Mucosa of descending colon (tissue), 3 donors: Measurements from ENCODE around the gene MVB12B. TPM values are rescaled to one million over a fixed set of nuclear protein-coding genes. Genes with fewer than 3 reads are reported as not detected.

ENCODE experiments used
- ATAC-seq: fragments of 200-7000 bp; cut with Tn5 transposase; one replicate; pipeline ENCODE4 v1.9.1; 2020; ENCODE audit warnings: mild to moderate bottlenecking, moderate library complexity
- DNase-seq, 3 donors: peaks; one replicate each; pipeline ENCODE4 v3.0.0-alpha.2; 2020
- H3K36me3 ChIP-seq: fragments of 200-600 bp; one replicate; pipeline ENCODE4 v1.8.0; 2021; ENCODE audit warnings: low read depth, mild to moderate bottlenecking
- H3K4me1 ChIP-seq: fragments of 200-600 bp; one replicate; pipeline ENCODE4 v1.8.0; 2021; ENCODE audit warnings: low read depth, mild to moderate bottlenecking
- H3K4me3 ChIP-seq: fragments of 200-600 bp; one replicate; pipeline ENCODE4 v1.8.0; 2021; ENCODE audit warnings: mild to moderate bottlenecking
- H3K9me3 ChIP-seq: fragments of 200-600 bp; one replicate; pipeline ENCODE4 v1.8.0; 2021; ENCODE audit warnings: mild to moderate bottlenecking
- intact Hi-C, 2 donors: fragments of 100-400 bp; cut with DNase I in 1 of 2; cut with micrococcal nuclease in 1 of 2; formaldehyde crosslinking; loops; one replicate each; pipeline versions ENCODE4 v1.11.0 to v1.11.1; 2022; cut with DNase I, micrococcal nuclease
- total RNA-seq, 3 donors: library from RNA; stranded (reverse); fragmentation: NEBNext Ultra II Directional in 2 of 3; extraction: Animal tissue kit (Norgen Biotek cat#: 25700) in 2 of 3; gene quantifications; one replicate each; pipeline versions ENCODE4 v1.2.1 to v1.2.4, GENCODE V29; 2021 to 2023
- TF ChIP-seq, protein P1 (sequence below): fragments of 200-600 bp; IDR thresholded peaks from one replicate; pipeline ENCODE4 v1.8.0; 2022; ENCODE audit warnings: antibody characterized with exemption, mild to moderate bottlenecking
- donor health status: DM: no; HTN: no; CAD: no; lungs with moderate emphysema.
- donor health status: DM: no; HTN: no; CAD: no.
- donor health status: DM: no; HTN: yes; CAD: no.

The MVB12B gene
- total RNA-seq, 3 donors from 2014 or later: 16.8 to 26.4 (median 21.6) TPM

DNA sequence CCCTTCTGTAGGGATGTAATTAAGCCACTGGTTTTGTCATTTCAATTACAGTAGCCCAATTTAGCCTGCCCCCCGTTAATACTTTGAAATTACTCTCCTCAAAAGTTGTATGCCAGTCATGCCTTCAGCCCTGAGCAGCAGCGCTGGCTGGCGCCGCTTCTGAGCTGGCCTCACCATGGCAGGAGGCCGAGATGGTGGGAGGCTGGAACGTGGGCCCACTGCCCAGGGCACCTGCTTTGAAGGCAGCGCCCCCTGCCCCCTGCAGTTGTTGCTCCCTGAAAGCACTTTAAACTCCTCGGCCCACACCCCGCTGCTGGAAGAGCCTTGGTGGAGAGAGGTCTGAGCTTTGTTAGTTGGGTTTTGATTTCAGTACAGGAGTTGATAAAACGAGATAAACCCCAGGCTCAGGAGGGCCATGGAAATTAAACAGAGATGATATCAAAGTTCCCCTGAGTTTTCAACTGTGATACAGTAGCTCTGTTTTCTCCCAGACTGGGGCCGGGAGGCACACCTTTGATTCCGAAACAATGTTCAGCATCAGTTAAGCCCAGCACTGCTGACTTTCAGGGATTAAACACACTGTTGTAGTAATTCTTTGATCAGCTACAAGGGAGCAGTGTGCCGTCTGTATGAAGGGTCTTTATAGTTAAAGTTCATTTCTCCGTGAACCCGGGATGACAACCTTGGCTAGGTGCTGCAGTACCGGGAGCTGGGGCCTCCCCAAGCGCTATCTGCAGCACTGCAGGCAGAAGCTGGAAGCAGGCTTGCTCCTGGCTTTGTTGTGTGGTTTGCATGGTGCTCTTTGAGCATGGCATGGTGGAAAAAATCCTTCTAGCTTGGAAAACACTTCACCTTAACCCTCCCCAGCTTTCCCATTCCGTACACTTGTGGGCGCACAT, 9.5 kb downstream of the MVB12B start:
- DNase-seq (no peak), ATAC-seq (no peak)
- TF ChIP-seq, protein P1, sequence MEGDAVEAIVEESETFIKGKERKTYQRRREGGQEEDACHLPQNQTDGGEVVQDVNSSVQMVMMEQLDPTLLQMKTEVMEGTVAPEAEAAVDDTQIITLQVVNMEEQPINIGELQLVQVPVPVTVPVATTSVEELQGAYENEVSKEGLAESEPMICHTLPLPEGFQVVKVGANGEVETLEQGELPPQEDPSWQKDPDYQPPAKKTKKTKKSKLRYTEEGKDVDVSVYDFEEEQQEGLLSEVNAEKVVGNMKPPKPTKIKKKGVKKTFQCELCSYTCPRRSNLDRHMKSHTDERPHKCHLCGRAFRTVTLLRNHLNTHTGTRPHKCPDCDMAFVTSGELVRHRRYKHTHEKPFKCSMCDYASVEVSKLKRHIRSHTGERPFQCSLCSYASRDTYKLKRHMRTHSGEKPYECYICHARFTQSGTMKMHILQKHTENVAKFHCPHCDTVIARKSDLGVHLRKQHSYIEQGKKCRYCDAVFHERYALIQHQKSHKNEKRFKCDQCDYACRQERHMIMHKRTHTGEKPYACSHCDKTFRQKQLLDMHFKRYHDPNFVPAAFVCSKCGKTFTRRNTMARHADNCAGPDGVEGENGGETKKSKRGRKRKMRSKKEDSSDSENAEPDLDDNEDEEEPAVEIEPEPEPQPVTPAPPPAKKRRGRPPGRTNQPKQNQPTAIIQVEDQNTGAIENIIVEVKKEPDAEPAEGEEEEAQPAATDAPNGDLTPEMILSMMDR: no peak
- intact Hi-C loops: no loop called here
- Histone ChIP-seq H3K9me3 (no peaks in the 10 kb centered on the region), H3K36me3 (no peaks in the 10 kb centered on the region), H3K4me1 (peaks cover 8% of the 10 kb centered on the region), H3K4me3 (no peak overlapping the region)

DNA sequence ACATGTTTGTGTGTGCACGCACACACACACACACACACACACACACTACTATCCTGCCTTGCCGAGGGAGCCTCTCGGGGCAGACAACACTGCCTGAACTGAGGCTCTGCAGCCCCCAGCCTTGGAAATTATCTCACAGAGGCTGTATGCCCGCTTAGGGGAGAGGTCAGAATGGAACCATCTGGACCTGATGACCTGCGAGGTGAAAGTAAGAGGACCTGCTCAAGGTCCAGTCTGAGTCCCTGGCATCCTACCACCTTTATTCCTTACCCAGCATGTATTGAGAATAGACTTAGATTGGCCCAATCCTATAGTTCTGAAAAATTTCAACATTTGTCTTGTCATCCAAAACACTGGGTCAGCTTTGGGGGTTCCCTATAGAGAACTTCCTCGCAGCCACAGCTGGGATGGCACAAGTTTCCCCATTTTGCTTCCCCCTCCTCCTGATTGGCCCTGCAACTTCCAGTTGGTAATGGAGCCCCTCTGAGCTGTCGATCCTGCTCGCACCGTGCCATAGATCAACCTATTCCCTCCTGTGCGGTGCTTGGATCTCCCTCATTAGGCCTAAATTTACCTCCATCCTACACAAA, 10.2 kb downstream of the MVB12B start:
- H3K9me3 ChIP-seq: no peaks in the 10 kb centered on the region
- TF ChIP-seq, protein P1: no peak
- ATAC-seq (no peak), DNase-seq (no peak)
- no peaks in the 10 kb centered on the region for H3K36me3 ChIP-seq
- H3K4me1 ChIP-seq: peaks cover 8% of the 10 kb centered on the region
- no peak overlapping the region for H3K4me3 ChIP-seq
- intact Hi-C loops: no loop called here

GRCh38 chr9:126337729-126338372, 11.2 kb downstream of the MVB12B start:
- intact Hi-C loops: no loop called here
- Histone ChIP-seq H3K9me3 (no peaks in the 10 kb centered on the region), H3K36me3 (no peaks in the 10 kb centered on the region), H3K4me1 (peaks cover 9% of the 10 kb centered on the region), H3K4me3 (no peak overlapping the region)
- ATAC-seq: no peak
- no peak for DNase-seq
- TF ChIP-seq, protein P1: no peak

- H3K9me3 ChIP-seq: no peaks in the 10 kb centered on the region
- intact Hi-C loops: no loop called here
- TF ChIP-seq, protein P1: no peak
- H3K36me3 ChIP-seq: no peaks in the 10 kb centered on the region
- ATAC-seq (no peak), DNase-seq (no peak)
- H3K4me3 ChIP-seq: no peak overlapping the region
- H3K4me1 ChIP-seq: peaks cover 18% of the 10 kb centered on the region
These were observed 12.3 kb downstream of the MVB12B start for GRCh38 chr9:126338945-126339344.

DNA sequence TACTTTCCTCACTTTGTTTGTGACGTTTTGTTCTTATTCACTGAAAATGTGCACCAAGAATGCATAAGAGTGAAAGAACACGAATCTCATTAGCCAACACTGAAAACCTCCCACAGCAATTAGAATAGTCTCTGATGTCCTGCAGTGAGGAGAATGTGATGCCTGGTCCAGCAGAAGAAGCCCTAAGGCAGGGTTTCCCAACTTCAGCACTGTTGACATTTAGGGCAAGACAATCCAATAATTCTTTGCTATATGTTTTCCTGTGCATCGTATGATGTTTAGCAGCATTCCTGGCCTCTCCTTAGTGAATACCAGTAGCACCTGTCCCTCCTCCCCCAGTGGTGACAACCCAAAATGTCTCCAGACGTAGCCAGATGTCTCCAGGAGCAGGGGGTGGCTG, 14.8 kb downstream of the MVB12B start:
- H3K36me3 ChIP-seq: no peaks in the 10 kb centered on the region
- no peak overlapping the region for H3K4me3 ChIP-seq
- intact Hi-C loops: no loop called here
- ATAC-seq (no peak), DNase-seq (no peak)
- H3K4me1 ChIP-seq: peaks cover 10% of the 10 kb centered on the region
- TF ChIP-seq, protein P1: no peak
- no peaks in the 10 kb centered on the region for H3K9me3 ChIP-seq
